Parathyroid adenoma (tissue), 2 donors: ENCODE measurements around the gene LMO1.

Source experiments
- H2AFZ ChIP-seq: fragments of 300-600 bp; sonication (generic); one replicate; pipeline ENCODE4 v1.7.0; 2017; ENCODE audit warnings: antibody characterized with exemption, mild to moderate bottlenecking
- H3K27ac ChIP-seq: fragments of 300-600 bp; sonication (generic); one replicate; pipeline ENCODE4 v1.7.0; 2017
- H3K27me3 ChIP-seq: fragments of 300-600 bp; sonication (generic); one replicate; pipeline ENCODE4 v1.7.0; 2017; ENCODE audit warnings: low read length; ENCODE audit not compliant: control insufficient read depth, insufficient read depth
- H3K36me3 ChIP-seq: fragments of 300-600 bp; sonication (generic); one replicate; pipeline ENCODE4 v1.7.0; 2017; ENCODE audit warnings: low read length; ENCODE audit not compliant: control insufficient read depth, insufficient read depth
- H3K4me1 ChIP-seq: fragments of 300-600 bp; sonication (generic); one replicate; pipeline ENCODE4 v1.7.0; 2017; ENCODE audit warnings: control low read depth
- H3K4me2 ChIP-seq: fragments of 300-600 bp; sonication (generic); one replicate; pipeline ENCODE4 v1.7.0; 2017; ENCODE audit warnings: low read length
- H3K4me3 ChIP-seq: fragments of 300-600 bp; sonication (generic); one replicate; pipeline ENCODE4 v1.7.0; 2017; ENCODE audit warnings: low read depth, low read length
- H3K79me2 ChIP-seq: fragments of 300-600 bp; sonication (generic); one replicate; pipeline ENCODE4 v1.7.0; 2017; ENCODE audit warnings: control low read depth
- H3K9ac ChIP-seq: fragments of 300-600 bp; sonication (generic); one replicate; pipeline ENCODE4 v1.7.0; 2017; ENCODE audit warnings: mild to moderate bottlenecking
- H3K9me3 ChIP-seq: fragments of 300-600 bp; sonication (generic); one replicate; pipeline ENCODE4 v1.7.0; 2017; ENCODE audit warnings: low read length; ENCODE audit not compliant: control insufficient read depth
- CTCF ChIP-seq: fragments of 300-600 bp; sonication (generic); IDR thresholded peaks from one replicate; pipeline ENCODE4 v1.7.0; 2017; ENCODE audit warnings: antibody characterized with exemption, mild to moderate bottlenecking
- donor health status: primary hyperparathyroidism.

LMO1 gene

GRCh38 chr11:8232849-8233606 lies 30.6 kb downstream of the LMO1 start:
- Histone ChIP-seq H3K9me3 (no peaks in the 10 kb centered on the region), H3K9ac (no peak overlapping the region), H3K4me1 (peaks cover 5% of the 10 kb centered on the region), H3K4me2 (no peak overlapping the region), H2AFZ (no peak overlapping the region), H3K27me3 (no peaks in the 10 kb centered on the region), H3K4me3 (no peak overlapping the region), H3K79me2 (no peaks in the 10 kb centered on the region), H3K36me3 (no peaks in the 10 kb centered on the region), H3K27ac (no peak overlapping the region)
- TF ChIP-seq CTCF = no peak

- no peak overlapping the region for H3K27ac ChIP-seq
- H3K36me3 ChIP-seq = no peaks in the 10 kb centered on the region
- peaks cover 5% of the 10 kb centered on the region for H3K4me1 ChIP-seq
- H2AFZ ChIP-seq = no peak overlapping the region
- H3K4me2 ChIP-seq = no peak overlapping the region
- H3K9ac ChIP-seq = no peak overlapping the region
- no peak overlapping the region for H3K4me3 ChIP-seq
- no peaks in the 10 kb centered on the region for H3K9me3 ChIP-seq
- H3K79me2 ChIP-seq = no peaks in the 10 kb centered on the region
- TF ChIP-seq CTCF = no peak
- H3K27me3 ChIP-seq = no peaks in the 10 kb centered on the region
These were observed 31.3 kb downstream of the LMO1 start for GRCh38 chr11:8232414-8232813.

GRCh38 chr11:8231979-8232378 lies 31.7 kb downstream of the LMO1 start:
- H3K36me3 ChIP-seq = no peaks in the 10 kb centered on the region
- no peak overlapping the region for H3K27ac ChIP-seq
- TF ChIP-seq CTCF = no peak
- H3K79me2 ChIP-seq = no peaks in the 10 kb centered on the region
- no peak overlapping the region for H2AFZ ChIP-seq
- H3K27me3 ChIP-seq = no peaks in the 10 kb centered on the region
- no peak overlapping the region for H3K4me3 ChIP-seq
- no peak overlapping the region for H3K4me2 ChIP-seq
- H3K9ac ChIP-seq = no peak overlapping the region
- H3K4me1 ChIP-seq = peaks cover 5% of the 10 kb centered on the region
- H3K9me3 ChIP-seq = no peaks in the 10 kb centered on the region

GRCh38 chr11:8230921-8231847 lies 32.5 kb downstream of the LMO1 start:
- Histone ChIP-seq H3K4me3 (no peak overlapping the region), H3K9ac (no peak overlapping the region), H3K27me3 (no peaks in the 10 kb centered on the region), H3K36me3 (no peaks in the 10 kb centered on the region), H3K9me3 (no peaks in the 10 kb centered on the region), H3K79me2 (no peaks in the 10 kb centered on the region), H3K4me2 (no peak overlapping the region), H3K27ac (no peak overlapping the region), H2AFZ (no peak overlapping the region), H3K4me1 (peaks cover 5% of the 10 kb centered on the region)
- no peak for TF ChIP-seq CTCF
